Measurements from ENCODE around the gene NCSTN. TPM values are rescaled to one million over a fixed set of nuclear protein-coding genes. Genes with fewer than 3 reads are reported as not detected.

Gene NCSTN
- total RNA-seq, 1 experiment from 2014 or later = 89.5 TPM

- no peak overlapping the region for H3K4me3 Mint-ChIP-seq (ENCODE audit: unreplicated experiment)
- Histone ChIP-seq H3K27me3 (replicated peaks; ENCODE audit: control insufficient read depth, insufficient read depth, low read length) (no peaks in the 10 kb centered on the region), H3K4me1 (no peaks in the 10 kb centered on the region), H3K4me3 (ENCODE audit: low read depth, low read length) (no peak overlapping the region), H3K9me3 (no peaks in the 10 kb centered on the region), H3K36me3 (ENCODE audit: control insufficient read depth, insufficient read depth, low read length) (no peaks in the 10 kb centered on the region)
- BruUV-seq (replicated peaks) = no TSS peak
- DNase-seq = no peak
- H3K27ac Mint-ChIP-seq (ENCODE audit: unreplicated experiment) = peak overlapping the region; percentile 2
- peaks cover 92% of the 10 kb centered on the region for H3K36me3 Mint-ChIP-seq (ENCODE audit: insufficient read depth, unreplicated experiment)
- no peak for TF ChIP-seq CTCF (IDR thresholded peaks at IDR 0.05; ENCODE audit: insufficient read depth in 1 of 2, low read depth in 1 of 2, low read length in 1 of 2, severe bottlenecking in 1 of 2, unreplicated experiment in 1 of 2)
- ChIA-PET CTCF (no interaction called here), POLR2A (no interaction called here)
- no peaks in the 10 kb centered on the region for H3K4me1 Mint-ChIP-seq (ENCODE audit: low read depth, unreplicated experiment)
- no peaks in the 10 kb centered on the region for H3K9me3 Mint-ChIP-seq (ENCODE audit: unreplicated experiment)
- H3K27me3 Mint-ChIP-seq (ENCODE audit: insufficient read depth, unreplicated experiment) = no peaks in the 10 kb centered on the region
- intact Hi-C loops (cut with micrococcal nuclease; ENCODE audit: unreplicated experiment) = no loop called here
Measured at GRCh38 chr1:160330119-160330518, 13.1 kb upstream of the NCSTN start.

GRCh38 chr1:160332516-160332915, 10.7 kb upstream of the NCSTN start:
- no peaks in the 10 kb centered on the region for H3K27me3 ChIP-seq (replicated peaks; ENCODE audit: control insufficient read depth, insufficient read depth, low read length)
- intact Hi-C loops (cut with micrococcal nuclease; ENCODE audit: unreplicated experiment) = no loop called here
- no peak for DNase-seq
- no peak overlapping the region for H3K27ac Mint-ChIP-seq (ENCODE audit: unreplicated experiment)
- ChIA-PET CTCF (no interaction called here), POLR2A (no interaction called here)
- no peaks in the 10 kb centered on the region for H3K9me3 ChIP-seq
- H3K4me1 Mint-ChIP-seq (ENCODE audit: low read depth, unreplicated experiment) = no peaks in the 10 kb centered on the region
- no peak overlapping the region for H3K4me3 Mint-ChIP-seq (ENCODE audit: unreplicated experiment)
- H3K27me3 Mint-ChIP-seq (ENCODE audit: insufficient read depth, unreplicated experiment) = no peaks in the 10 kb centered on the region
- no peaks in the 10 kb centered on the region for H3K4me1 ChIP-seq
- no peak overlapping the region for H3K4me3 ChIP-seq (ENCODE audit: low read depth, low read length)
- peaks cover 90% of the 10 kb centered on the region for H3K36me3 Mint-ChIP-seq (ENCODE audit: insufficient read depth, unreplicated experiment)
- no peak for TF ChIP-seq CTCF (IDR thresholded peaks at IDR 0.05; ENCODE audit: insufficient read depth in 1 of 2, low read depth in 1 of 2, low read length in 1 of 2, severe bottlenecking in 1 of 2, unreplicated experiment in 1 of 2)
- BruUV-seq (replicated peaks) = no TSS peak
- H3K36me3 ChIP-seq (ENCODE audit: control insufficient read depth, insufficient read depth, low read length) = no peaks in the 10 kb centered on the region
- no peaks in the 10 kb centered on the region for H3K9me3 Mint-ChIP-seq (ENCODE audit: unreplicated experiment)

- Mint-ChIP-seq H3K9me3 (ENCODE audit: unreplicated experiment) (no peaks in the 10 kb centered on the region), H3K36me3 (ENCODE audit: insufficient read depth, unreplicated experiment) (peaks cover 71% of the 10 kb centered on the region), H3K4me1 (ENCODE audit: low read depth, unreplicated experiment) (no peaks in the 10 kb centered on the region), H3K27me3 (ENCODE audit: insufficient read depth, unreplicated experiment) (no peaks in the 10 kb centered on the region), H3K4me3 (ENCODE audit: unreplicated experiment) (no peak overlapping the region), H3K27ac (ENCODE audit: unreplicated experiment) (no peak overlapping the region)
- ChIA-PET POLR2A (no interaction called here), CTCF (no interaction called here)
- BruUV-seq (replicated peaks) = no TSS peak
- no peak for DNase-seq
- 0 out of 2 replicates have a peak, but pooled peaks cover 6% of the 10 kb centered on the region for H3K4me1 ChIP-seq
- TF ChIP-seq CTCF (IDR thresholded peaks at IDR 0.05; ENCODE audit: insufficient read depth in 1 of 2, low read depth in 1 of 2, low read length in 1 of 2, severe bottlenecking in 1 of 2, unreplicated experiment in 1 of 2) = no peak
- no peaks in the 10 kb centered on the region for H3K27me3 ChIP-seq (replicated peaks; ENCODE audit: control insufficient read depth, insufficient read depth, low read length)
- intact Hi-C loops (cut with micrococcal nuclease; ENCODE audit: unreplicated experiment) = no loop called here
- H3K36me3 ChIP-seq (ENCODE audit: control insufficient read depth, insufficient read depth, low read length) = no peaks in the 10 kb centered on the region
- H3K9me3 ChIP-seq = no peaks in the 10 kb centered on the region
- no peak overlapping the region for H3K4me3 ChIP-seq (ENCODE audit: low read depth, low read length)
Measured at GRCh38 chr1:160338580-160338979, 4.6 kb upstream of the NCSTN start.
